Fibroblast of villous mesenchyme (primary cell): ENCODE results near the gene NCOA3. TPM values are rescaled to one million over a fixed set of nuclear protein-coding genes. Genes with fewer than 3 reads are reported as not detected.
"Not testable (repeated sequence)": the region's sequence is repeated elsewhere in the genome, so short reads cannot be mapped to it uniquely, and the experiment has no call there.

Experiments
- DNase-seq: peaks from one replicate; pipeline ENCODE4 v3.0.0-alpha.2; 2010; ENCODE audit warnings: low read depth
- H3K4me3 ChIP-seq: 2 replicates; pipeline ENCODE4 v1.5.1; 2011; ENCODE audit warnings: low read depth, mild to moderate bottlenecking, low read length
- CTCF ChIP-seq: IDR thresholded peaks from 2 replicates; pipeline ENCODE4 v1.5.1; 2012; ENCODE audit warnings: low read depth, mild to moderate bottlenecking, low read length; ENCODE audit not compliant: insufficient read depth
- total RNA-seq: library from RNA; depleted of rRNA; stranded (reverse); fragments of >200 nt; gene quantifications from 2 replicates; pipeline ENCODE4 v1.2.3, GENCODE V29; 2012

NCOA3 gene
- total RNA-seq, 1 donor = 63.0 TPM

- no peak overlapping the region for H3K4me3 ChIP-seq
- TF ChIP-seq CTCF = no peak
- no peak for DNase-seq
Observed at GRCh38 chr20:47586649-47587294, 85.1 kb downstream of the NCOA3 start.

GRCh38 chr20:47588158-47588557 is 86.5 kb downstream of the NCOA3 start:
- TF ChIP-seq CTCF = no peak
- no peak overlapping the region for H3K4me3 ChIP-seq
- DNase-seq = no peak

- no peak overlapping the region for H3K4me3 ChIP-seq
- DNase-seq = no peak
- no peak for TF ChIP-seq CTCF
Observed at GRCh38 chr20:47591231-47591630, 89.5 kb downstream of the NCOA3 start.

GRCh38 chr20:47594157-47594556 is 92.5 kb downstream of the NCOA3 start:
- no peak overlapping the region for H3K4me3 ChIP-seq
- no peak for DNase-seq
- TF ChIP-seq CTCF = no peak

GRCh38 chr20:47595138-47595537 is 93.5 kb downstream of the NCOA3 start:
- not testable (repeated sequence) for DNase-seq, H3K4me3 ChIP-seq

- no peak for TF ChIP-seq CTCF
- no peak overlapping the region for H3K4me3 ChIP-seq
- no peak for DNase-seq
Observed at GRCh38 chr20:47596003-47596571, 94.4 kb downstream of the NCOA3 start.

- no peak for TF ChIP-seq CTCF
- no peak for DNase-seq
Observed at GRCh38 chr20:47597090-47597489, 95.4 kb downstream of the NCOA3 start.

More at GRCh38 chr20:47597090-47597489, 95.4 kb downstream of the NCOA3 start:
- H3K4me3 ChIP-seq = no peak overlapping the region
